GM12892 (cell line): ENCODE data around the gene MAP2K4.

Experiments
- POLR2A ChIP-seq: IDR thresholded peaks from 2 replicates; pipeline ENCODE4 v1.6.1; 2011; ENCODE audit warnings: low read depth, low read length, control low read depth
- POLR2AphosphoS5 ChIP-seq: IDR thresholded peaks from 2 replicates; pipeline ENCODE4 v1.6.1; 2011; ENCODE audit warnings: low read depth, low read length, control low read depth

DNA sequence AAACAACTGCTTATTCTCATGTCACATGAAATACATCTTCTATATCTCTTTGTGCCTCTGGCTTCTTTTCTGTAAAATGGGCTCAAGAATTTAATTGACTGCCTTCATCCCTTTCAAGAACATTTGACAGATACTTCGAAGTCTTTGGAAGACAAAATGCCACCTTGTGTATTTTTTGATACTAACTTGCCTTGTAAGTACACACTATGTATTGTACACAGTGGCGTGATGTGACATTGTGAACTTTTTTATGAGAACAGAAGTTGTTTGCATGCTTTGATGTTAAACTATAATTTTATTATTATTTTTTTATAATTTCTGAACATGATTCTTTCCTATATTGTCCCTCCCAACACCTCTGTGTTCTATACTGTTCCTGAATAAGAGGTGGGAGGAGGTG is 73.7 kb downstream of the MAP2K4 start:
- TF ChIP-seq POLR2AphosphoS5: no peak
- no peak for TF ChIP-seq POLR2A
